ENCODE data around the gene FAM111B. TPM values are rescaled to one million over a fixed set of nuclear protein-coding genes. Genes with fewer than 3 reads are reported as not detected.

Gene FAM111B
- total RNA-seq, 1 experiment from 2014 or later, result 26.7 TPM

DNA sequence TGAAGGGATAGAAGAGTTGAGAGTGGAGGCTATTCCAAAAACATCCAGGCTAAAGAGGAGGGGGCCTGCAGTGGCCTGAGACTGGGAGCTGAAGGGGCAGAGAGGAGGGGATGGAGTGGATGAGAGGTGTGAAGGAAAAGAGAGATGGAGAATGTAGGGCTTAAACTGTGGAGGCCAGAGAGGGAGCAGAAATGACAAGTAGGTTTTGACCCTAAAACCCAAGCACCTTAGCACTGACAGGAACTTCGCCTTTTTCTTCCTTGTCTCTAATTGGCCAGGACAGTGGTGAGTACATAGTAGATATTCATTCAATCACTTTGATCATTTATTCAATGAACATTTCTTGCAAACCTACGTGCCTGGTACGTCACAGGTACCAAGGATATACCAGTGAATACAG lies 7.3 kb downstream of the FAM111B start:
- Histone ChIP-seq H3F3A (ENCODE audit: low read length, unreplicated experiment) (no peaks in the 10 kb centered on the region), H3K9me2 (replicated peaks; ENCODE audit: low read length) (no peaks in the 10 kb centered on the region), H4K20me1 (ENCODE audit: low read length) (no peaks in the 10 kb centered on the region), H3K9me3 (ENCODE audit: low read length) (peaks cover 15% of the 10 kb centered on the region; the same call in 1 of the 2 replicates), H3K79me2 (ENCODE audit: low read length) (no peaks in the 10 kb centered on the region), H2AFZ (ENCODE audit: low read length) (no peak overlapping the region), H3K4me1 (ENCODE audit: insufficient read depth, low read length) (0 out of 2 replicates have a peak, but pooled peaks cover under 1% of the 10 kb centered on the region), H3K4me2 (ENCODE audit: low read length) (no peak overlapping the region), H3K27ac (ENCODE audit: low read length) (no peak overlapping the region), H3K9ac (ENCODE audit: low read length) (no peak overlapping the region), H3K4me3 (ENCODE audit: low read length) (no peak overlapping the region), H3K36me3 (ENCODE audit: low read depth, low read length) (peaks cover 92% of the 10 kb centered on the region), H3K27me3 (ENCODE audit: low read length) (no peaks in the 10 kb centered on the region)
- no peak for ATAC-seq
- BruUV-seq (replicated peaks), result no TSS peak
- intact Hi-C loops (cut with micrococcal nuclease), result no loop called here
- POLR2A ChIA-PET (ENCODE audit: unreplicated experiment), result no interaction called here
- CTCF ChIA-PET, result no interaction called here
- no peak for DNase-seq
- TF ChIP-seq, protein P1, sequence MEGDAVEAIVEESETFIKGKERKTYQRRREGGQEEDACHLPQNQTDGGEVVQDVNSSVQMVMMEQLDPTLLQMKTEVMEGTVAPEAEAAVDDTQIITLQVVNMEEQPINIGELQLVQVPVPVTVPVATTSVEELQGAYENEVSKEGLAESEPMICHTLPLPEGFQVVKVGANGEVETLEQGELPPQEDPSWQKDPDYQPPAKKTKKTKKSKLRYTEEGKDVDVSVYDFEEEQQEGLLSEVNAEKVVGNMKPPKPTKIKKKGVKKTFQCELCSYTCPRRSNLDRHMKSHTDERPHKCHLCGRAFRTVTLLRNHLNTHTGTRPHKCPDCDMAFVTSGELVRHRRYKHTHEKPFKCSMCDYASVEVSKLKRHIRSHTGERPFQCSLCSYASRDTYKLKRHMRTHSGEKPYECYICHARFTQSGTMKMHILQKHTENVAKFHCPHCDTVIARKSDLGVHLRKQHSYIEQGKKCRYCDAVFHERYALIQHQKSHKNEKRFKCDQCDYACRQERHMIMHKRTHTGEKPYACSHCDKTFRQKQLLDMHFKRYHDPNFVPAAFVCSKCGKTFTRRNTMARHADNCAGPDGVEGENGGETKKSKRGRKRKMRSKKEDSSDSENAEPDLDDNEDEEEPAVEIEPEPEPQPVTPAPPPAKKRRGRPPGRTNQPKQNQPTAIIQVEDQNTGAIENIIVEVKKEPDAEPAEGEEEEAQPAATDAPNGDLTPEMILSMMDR (conservative IDR thresholded peaks at IDR 0.05; ENCODE audit: low read depth, low read length), result no peak
- no peak for TF ChIP-seq EZH2 (IDR thresholded peaks at IDR 0.05; ENCODE audit: low read length, unreplicated experiment)
- TF ChIP-seq EZH2phosphoT487 (IDR thresholded peaks at IDR 0.05; ENCODE audit: borderline replicate concordance, low read length), result no peak

DNA sequence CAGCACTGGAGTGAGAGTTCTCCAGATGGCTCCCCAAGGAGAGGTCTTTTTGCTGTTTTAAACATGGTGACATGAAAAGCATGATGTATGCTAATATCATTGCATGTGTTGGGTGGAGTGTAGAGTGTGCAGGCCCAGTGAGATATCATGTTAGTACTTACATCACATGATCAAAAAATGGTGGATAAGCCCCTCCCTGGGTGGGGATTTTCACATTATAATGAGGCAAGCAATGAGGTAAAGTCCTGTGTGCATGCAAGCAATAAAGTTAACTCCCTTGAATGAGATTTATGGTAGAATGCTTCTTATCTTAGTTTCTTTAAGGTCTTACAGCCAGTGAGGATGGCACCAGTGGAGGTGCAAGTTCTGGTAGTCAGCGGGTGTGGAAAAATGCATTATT lies 8.5 kb downstream of the FAM111B start:
- Histone ChIP-seq H3F3A (ENCODE audit: low read length, unreplicated experiment) (no peaks in the 10 kb centered on the region), H3K27me3 (ENCODE audit: low read length) (no peaks in the 10 kb centered on the region), H3K4me3 (ENCODE audit: low read length) (no peak overlapping the region), H3K36me3 (ENCODE audit: low read depth, low read length) (peaks cover 84% of the 10 kb centered on the region), H2AFZ (ENCODE audit: low read length) (no peak overlapping the region), H3K4me1 (ENCODE audit: insufficient read depth, low read length) (no peaks in the 10 kb centered on the region), H3K79me2 (ENCODE audit: low read length) (no peaks in the 10 kb centered on the region), H3K9me2 (replicated peaks; ENCODE audit: low read length) (no peaks in the 10 kb centered on the region), H3K4me2 (ENCODE audit: low read length) (no peak overlapping the region), H3K9ac (ENCODE audit: low read length) (no peak overlapping the region), H3K9me3 (ENCODE audit: low read length) (peaks cover 15% of the 10 kb centered on the region; the same call in 1 of the 2 replicates), H4K20me1 (ENCODE audit: low read length) (no peaks in the 10 kb centered on the region), H3K27ac (ENCODE audit: low read length) (no peak overlapping the region)
- intact Hi-C loops (cut with micrococcal nuclease), result no loop called here
- POLR2A ChIA-PET (ENCODE audit: unreplicated experiment), result no interaction called here
- TF ChIP-seq, protein P1 (conservative IDR thresholded peaks at IDR 0.05; ENCODE audit: low read depth, low read length), result no peak
- no peak for TF ChIP-seq EZH2 (IDR thresholded peaks at IDR 0.05; ENCODE audit: low read length, unreplicated experiment)
- no peak for TF ChIP-seq EZH2phosphoT487 (IDR thresholded peaks at IDR 0.05; ENCODE audit: borderline replicate concordance, low read length)
- BruUV-seq (replicated peaks), result no TSS peak
- ATAC-seq, result no peak
- no peak for DNase-seq
- CTCF ChIA-PET, result no interaction called here

DNA sequence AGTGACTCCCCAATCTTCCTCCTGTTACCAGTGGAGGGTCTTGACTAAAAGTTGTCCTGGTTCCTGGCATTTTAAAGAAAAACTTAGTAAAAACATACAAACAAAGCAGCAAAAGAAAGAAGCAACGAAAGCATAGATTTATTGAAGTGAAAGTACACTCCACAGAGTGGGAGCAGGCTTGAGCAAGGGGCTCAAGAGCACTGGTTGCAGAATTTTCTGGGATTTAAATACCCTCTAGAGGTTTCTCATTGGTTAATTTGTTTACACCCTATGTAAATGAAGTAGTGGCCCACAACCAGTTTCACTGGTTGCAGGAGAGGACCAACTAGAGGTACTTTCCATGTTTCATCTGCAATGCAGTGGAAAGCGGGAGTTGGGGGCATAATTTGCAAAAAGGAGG lies 10.7 kb downstream of the FAM111B start:
- H3K4me3 ChIP-seq (ENCODE audit: low read length), result no peak overlapping the region
- H3F3A ChIP-seq (ENCODE audit: low read length, unreplicated experiment), result no peaks in the 10 kb centered on the region
- H3K36me3 ChIP-seq (ENCODE audit: low read depth, low read length), result peaks cover 74% of the 10 kb centered on the region
- DNase-seq (no peak), ATAC-seq (no peak)
- intact Hi-C loops (cut with micrococcal nuclease), result no loop called here
- no peaks in the 10 kb centered on the region for H3K9me2 ChIP-seq (replicated peaks; ENCODE audit: low read length)
- BruUV-seq (replicated peaks), result no TSS peak
- POLR2A ChIA-PET (ENCODE audit: unreplicated experiment), result no interaction called here
- H3K79me2 ChIP-seq (ENCODE audit: low read length), result no peaks in the 10 kb centered on the region
- H4K20me1 ChIP-seq (ENCODE audit: low read length), result no peaks in the 10 kb centered on the region
- TF ChIP-seq EZH2 (IDR thresholded peaks at IDR 0.05; ENCODE audit: low read length, unreplicated experiment), result no peak
- no peak for TF ChIP-seq EZH2phosphoT487 (IDR thresholded peaks at IDR 0.05; ENCODE audit: borderline replicate concordance, low read length)
- TF ChIP-seq, protein P1 (conservative IDR thresholded peaks at IDR 0.05; ENCODE audit: low read depth, low read length), result no peak
- CTCF ChIA-PET, result no interaction called here
- H2AFZ ChIP-seq (ENCODE audit: low read length), result no peak overlapping the region
- peaks cover 15% of the 10 kb centered on the region; the same call in 1 of the 2 replicates for H3K9me3 ChIP-seq (ENCODE audit: low read length)
- H3K9ac ChIP-seq (ENCODE audit: low read length), result no peak overlapping the region
- no peak overlapping the region for H3K27ac ChIP-seq (ENCODE audit: low read length)
- no peak overlapping the region for H3K4me2 ChIP-seq (ENCODE audit: low read length)
- no peaks in the 10 kb centered on the region for H3K27me3 ChIP-seq (ENCODE audit: low read length)
- H3K4me1 ChIP-seq (ENCODE audit: insufficient read depth, low read length), result no peaks in the 10 kb centered on the region
